Neural crest cell (in vitro differentiated cells): ENCODE measurements around the gene DIDO1. TPM values are rescaled to one million over a fixed set of nuclear protein-coding genes. Genes with fewer than 3 reads are reported as not detected.

ENCODE experiments used
- DNase-seq: peaks from one replicate; pipeline ENCODE4 v3.0.0; 2021; ENCODE audit warnings: low read depth, mixed read lengths, low spot score
- H3K27ac Mint-ChIP-seq: one replicate; pipeline ENCODE4 v1.8.0; 2021; ENCODE audit warnings: mild to moderate bottlenecking, mixed read lengths; ENCODE audit not compliant: unreplicated experiment
- H3K27me3 Mint-ChIP-seq: 2 replicates; pipeline ENCODE4 v1.8.0; 2021; ENCODE audit warnings: low read depth, mild to moderate bottlenecking, mixed read lengths
- H3K36me3 Mint-ChIP-seq: 2 replicates; pipeline ENCODE4 v1.8.0; 2021; ENCODE audit warnings: low read depth, mild to moderate bottlenecking, mixed read lengths
- H3K4me1 Mint-ChIP-seq: 2 replicates; pipeline ENCODE4 v1.8.0; 2021; ENCODE audit warnings: mixed read lengths
- H3K4me3 Mint-ChIP-seq: one replicate; pipeline ENCODE4 v1.8.0; 2021; ENCODE audit warnings: mild to moderate bottlenecking, mixed read lengths
- H3K9me3 Mint-ChIP-seq: 2 replicates; pipeline ENCODE4 v1.8.0; 2021; ENCODE audit warnings: mixed read lengths
- CTCF ChIP-seq: fragments of 200-600 bp; sonication (generic); conservative IDR thresholded peaks from 2 replicates; pipeline ENCODE4 v1.5.0; 2021; ENCODE audit warnings: antibody characterized with exemption, mild to moderate bottlenecking
- total RNA-seq: library from RNA; stranded (reverse); gene quantifications from 2 replicates; pipeline ENCODE4 v1.2.1, GENCODE V29; 2021

DIDO1 gene
- total RNA-seq, 1 donor from 2014 or later: 72.0 TPM

- Mint-ChIP-seq H3K36me3 (peaks cover 34% of the 10 kb centered on the region), H3K9me3 (no peaks in the 10 kb centered on the region)
These were observed 19.5 kb downstream of the DIDO1 start for GRCh38 chr20:62906647-62907375.

GRCh38 chr20:62906209-62906608 lies 20.1 kb downstream of the DIDO1 start:
- no peak overlapping the region for H3K4me3 Mint-ChIP-seq
- peaks cover 34% of the 10 kb centered on the region for H3K36me3 Mint-ChIP-seq
- DNase-seq: no peak
- H3K9me3 Mint-ChIP-seq: no peaks in the 10 kb centered on the region
- no peak overlapping the region for H3K27ac Mint-ChIP-seq
- H3K4me1 Mint-ChIP-seq: no peaks in the 10 kb centered on the region
- TF ChIP-seq CTCF: no peak
- no peaks in the 10 kb centered on the region for H3K27me3 Mint-ChIP-seq

More at GRCh38 chr20:62906647-62907375, 19.5 kb downstream of the DIDO1 start:
- Mint-ChIP-seq H3K27ac (no peak overlapping the region), H3K4me3 (no peak overlapping the region), H3K4me1 (no peaks in the 10 kb centered on the region), H3K27me3 (no peaks in the 10 kb centered on the region)
- DNase-seq: no peak
- no peak for TF ChIP-seq CTCF

GRCh38 chr20:62905536-62906117 lies 20.7 kb downstream of the DIDO1 start:
- H3K4me1 Mint-ChIP-seq: peaks cover 2% of the 10 kb centered on the region
- no peak for DNase-seq
- H3K9me3 Mint-ChIP-seq: no peaks in the 10 kb centered on the region
- H3K27me3 Mint-ChIP-seq: no peaks in the 10 kb centered on the region
- no peak overlapping the region for H3K4me3 Mint-ChIP-seq
- no peak overlapping the region for H3K27ac Mint-ChIP-seq
- no peak for TF ChIP-seq CTCF
- H3K36me3 Mint-ChIP-seq: peaks cover 31% of the 10 kb centered on the region

- Mint-ChIP-seq H3K4me3 (no peak overlapping the region), H3K9me3 (no peaks in the 10 kb centered on the region), H3K27ac (no peak overlapping the region), H3K27me3 (no peaks in the 10 kb centered on the region), H3K4me1 (peaks cover 10% of the 10 kb centered on the region), H3K36me3 (peaks cover 21% of the 10 kb centered on the region)
- no peak for TF ChIP-seq CTCF
- DNase-seq: no peak
These were observed 23.2 kb downstream of the DIDO1 start for GRCh38 chr20:62902926-62903615.

- peaks cover 18% of the 10 kb centered on the region for H3K36me3 Mint-ChIP-seq
- H3K9me3 Mint-ChIP-seq: no peaks in the 10 kb centered on the region
- H3K4me1 Mint-ChIP-seq: peaks cover 14% of the 10 kb centered on the region
- no peak for DNase-seq
- no peaks in the 10 kb centered on the region for H3K27me3 Mint-ChIP-seq
- no peak overlapping the region for H3K27ac Mint-ChIP-seq
- H3K4me3 Mint-ChIP-seq: no peak overlapping the region
- no peak for TF ChIP-seq CTCF
These were observed 24.4 kb downstream of the DIDO1 start for GRCh38 chr20:62901891-62902290.
